Testis (tissue), 2 donors: Measurements from ENCODE around the gene MTCP1.

ENCODE experiments used
- POLR2A ChIP-seq: fragments of 450-650 bp; IDR thresholded peaks from one replicate; pipeline ENCODE4 v1.6.1; 2017; ENCODE audit warnings: antibody characterized with exemption, mild to moderate bottlenecking, moderate library complexity
- TF ChIP-seq, protein P1 (sequence below), 3 experiments: fragments of 450-650 bp in 2 of 3; fragments of 200-600 bp in 1 of 3; sonication (generic) in 1 of 3; IDR thresholded peaks; one replicate each; pipeline ENCODE4 v1.5.1; 2016 to 2019; ENCODE audit warnings: antibody characterized with exemption in 3 of 3, mild to moderate bottlenecking in 2 of 3, moderate library complexity in 1 of 3

DNA sequence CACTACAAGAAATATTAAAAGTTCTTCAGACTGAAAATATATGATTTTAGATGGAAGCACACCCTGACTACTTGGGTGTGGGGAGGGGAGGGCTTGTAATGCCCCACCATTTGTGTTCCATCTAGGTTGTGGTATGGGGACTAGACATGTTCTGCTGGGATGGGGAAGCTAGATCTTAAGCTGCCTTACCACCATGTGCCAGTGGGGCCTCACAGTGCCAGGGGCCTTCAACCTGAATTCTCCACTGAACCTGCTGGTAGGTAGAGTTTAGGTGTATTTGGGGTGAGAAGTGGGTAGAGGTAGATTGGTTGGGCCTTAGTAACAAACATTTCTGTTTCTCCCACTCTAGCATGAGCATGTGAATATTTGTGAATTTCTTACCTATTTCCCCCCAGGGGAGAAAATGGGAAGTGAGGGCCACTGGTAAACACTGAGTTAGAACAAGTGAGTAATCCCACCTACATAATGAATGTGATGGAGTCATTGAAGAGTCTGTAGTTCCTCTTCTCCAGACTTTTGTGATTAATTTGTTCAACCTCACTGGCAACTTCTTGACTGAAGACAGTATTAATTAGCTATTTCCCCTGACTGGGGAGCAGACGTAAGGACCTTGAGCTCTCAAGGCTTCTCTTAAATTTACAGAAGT, 44.4 kb upstream of the MTCP1 start:
- TF ChIP-seq, protein P1, sequence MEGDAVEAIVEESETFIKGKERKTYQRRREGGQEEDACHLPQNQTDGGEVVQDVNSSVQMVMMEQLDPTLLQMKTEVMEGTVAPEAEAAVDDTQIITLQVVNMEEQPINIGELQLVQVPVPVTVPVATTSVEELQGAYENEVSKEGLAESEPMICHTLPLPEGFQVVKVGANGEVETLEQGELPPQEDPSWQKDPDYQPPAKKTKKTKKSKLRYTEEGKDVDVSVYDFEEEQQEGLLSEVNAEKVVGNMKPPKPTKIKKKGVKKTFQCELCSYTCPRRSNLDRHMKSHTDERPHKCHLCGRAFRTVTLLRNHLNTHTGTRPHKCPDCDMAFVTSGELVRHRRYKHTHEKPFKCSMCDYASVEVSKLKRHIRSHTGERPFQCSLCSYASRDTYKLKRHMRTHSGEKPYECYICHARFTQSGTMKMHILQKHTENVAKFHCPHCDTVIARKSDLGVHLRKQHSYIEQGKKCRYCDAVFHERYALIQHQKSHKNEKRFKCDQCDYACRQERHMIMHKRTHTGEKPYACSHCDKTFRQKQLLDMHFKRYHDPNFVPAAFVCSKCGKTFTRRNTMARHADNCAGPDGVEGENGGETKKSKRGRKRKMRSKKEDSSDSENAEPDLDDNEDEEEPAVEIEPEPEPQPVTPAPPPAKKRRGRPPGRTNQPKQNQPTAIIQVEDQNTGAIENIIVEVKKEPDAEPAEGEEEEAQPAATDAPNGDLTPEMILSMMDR (IDR thresholded peaks at IDR 0.05): no peak
- no peak for TF ChIP-seq POLR2A
